GM19467 (cell line): ENCODE results near the gene CCDC187.
A peak's percentile ranks its signal among the peaks of the same experiment; 100 is the strongest.
"Not testable (repeated sequence)": the region's sequence is repeated elsewhere in the genome, so short reads cannot be mapped to it uniquely, and the experiment has no call there.

Experiments used
- ATAC-seq: cut with Tn5 transposase; IDR thresholded peaks from one replicate; pipeline ENCODE4 v1.9.1; 2021; ENCODE audit warnings: mild to moderate bottlenecking, moderate library complexity; ENCODE audit not compliant: unreplicated experiment

CCDC187 gene

DNA sequence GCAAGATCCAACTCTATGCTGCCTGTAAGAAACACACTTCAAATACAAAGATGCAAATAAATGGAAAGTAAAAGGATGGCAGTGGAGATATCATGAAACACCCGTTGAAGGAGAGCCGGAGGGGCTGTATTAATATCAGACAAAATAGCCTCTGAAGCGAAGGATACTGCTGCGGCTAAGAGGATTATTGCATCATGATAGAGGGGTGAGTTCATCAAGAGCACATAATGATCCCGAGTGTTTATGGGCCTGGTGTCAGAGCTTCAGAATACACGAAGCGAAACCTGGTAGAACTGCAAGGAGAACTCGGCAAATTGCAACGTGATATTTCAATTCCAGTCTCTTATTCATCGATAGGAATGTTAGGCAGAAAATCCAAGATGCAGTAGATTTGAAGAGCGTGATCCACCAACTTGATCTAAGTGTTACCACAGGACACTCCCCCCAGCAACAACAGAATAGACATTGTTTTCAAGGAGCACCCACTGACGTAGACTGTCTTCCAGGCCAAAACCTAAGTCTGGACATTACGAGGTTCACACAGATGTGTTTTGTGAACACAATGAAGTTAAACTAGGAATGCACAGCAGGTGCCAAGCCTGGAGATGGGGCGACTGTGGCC is 30.5 kb downstream of the CCDC187 start:
- no peak for ATAC-seq

GRCh38 chr9:136270173-136270705 is 33.7 kb downstream of the CCDC187 start:
- no peak for ATAC-seq

DNA sequence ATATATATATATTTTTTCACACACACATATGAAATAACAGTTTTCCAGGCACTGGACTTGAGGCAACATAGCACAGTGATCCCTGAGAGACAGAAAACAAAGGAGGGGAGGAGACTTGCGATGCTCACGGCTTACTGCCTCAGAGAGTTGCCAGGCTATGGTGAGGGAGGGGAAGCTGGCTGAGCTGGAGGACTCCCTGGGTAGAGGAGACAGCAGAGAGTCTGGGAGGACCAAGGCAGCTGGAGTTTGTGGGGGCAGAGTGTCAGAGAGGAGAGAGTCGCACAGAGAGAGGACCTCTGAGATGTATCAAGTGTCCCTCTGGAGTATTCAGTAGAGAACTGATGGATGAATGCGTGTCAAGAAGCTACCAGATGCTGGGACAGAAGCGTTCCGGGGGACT is 35.2 kb downstream of the CCDC187 start:
- no peak for ATAC-seq

DNA sequence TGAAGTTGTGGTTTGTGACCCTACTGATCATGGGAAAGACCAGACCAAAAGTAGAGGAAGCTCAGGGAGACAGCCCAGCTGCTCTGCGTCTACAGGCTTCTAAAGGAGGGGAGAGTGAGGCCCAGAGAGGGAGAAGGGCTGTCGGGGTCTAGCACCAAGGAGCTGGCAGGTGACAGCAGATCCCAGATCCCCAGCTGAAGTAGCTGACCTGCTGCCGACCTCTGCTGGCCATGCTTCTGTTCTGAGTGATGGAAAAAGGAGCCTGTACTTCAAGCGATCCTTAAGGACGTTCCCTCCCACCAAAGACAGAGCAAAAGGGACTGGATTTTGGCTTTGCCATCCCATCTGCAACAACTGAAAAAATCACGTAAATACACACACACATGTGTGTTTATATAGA is 35.6 kb downstream of the CCDC187 start:
- no peak for ATAC-seq

DNA sequence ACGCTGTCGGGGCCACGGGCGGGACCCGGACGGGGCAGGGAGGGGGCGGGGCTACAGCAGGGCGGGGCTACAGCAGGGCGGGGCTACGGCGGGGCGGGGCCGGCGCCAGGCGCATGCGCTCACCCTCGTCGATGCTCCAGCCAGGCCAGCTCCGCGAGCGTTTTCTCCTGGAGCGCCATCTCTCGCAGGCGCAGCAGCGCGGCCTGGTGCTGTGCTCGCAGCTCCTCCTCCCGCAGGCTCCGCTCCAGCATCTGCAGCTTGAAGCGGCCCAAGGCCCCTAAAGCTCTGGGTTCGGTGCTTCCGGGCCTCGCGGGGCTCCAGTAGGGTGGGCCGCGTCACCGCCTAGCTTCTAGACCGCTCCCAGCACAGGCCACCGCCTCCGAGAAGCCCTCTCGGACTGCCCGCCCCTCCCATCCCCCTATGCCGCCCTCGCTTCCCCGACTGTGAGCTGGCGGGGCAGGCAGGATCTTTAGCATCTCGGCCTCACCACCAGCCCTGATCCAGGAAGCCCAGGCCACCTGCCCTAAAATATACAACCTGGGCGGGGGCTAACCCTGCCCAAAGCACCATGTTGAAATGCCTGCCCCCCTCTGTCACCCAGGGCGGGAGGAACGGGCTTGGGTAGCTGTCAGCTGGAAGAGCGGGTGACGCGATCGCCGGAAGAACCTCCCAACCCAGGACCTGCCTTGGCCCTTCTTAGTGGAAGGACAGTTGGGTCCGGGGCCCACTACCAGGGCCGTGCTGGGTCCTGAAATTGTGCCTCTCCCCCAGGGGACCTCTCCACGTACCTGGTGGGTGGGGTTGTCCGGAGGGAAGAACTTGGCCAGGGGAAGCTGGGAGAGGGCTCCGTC is 36.4 kb downstream of the CCDC187 start:
- peak; percentile 61 for ATAC-seq

DNA sequence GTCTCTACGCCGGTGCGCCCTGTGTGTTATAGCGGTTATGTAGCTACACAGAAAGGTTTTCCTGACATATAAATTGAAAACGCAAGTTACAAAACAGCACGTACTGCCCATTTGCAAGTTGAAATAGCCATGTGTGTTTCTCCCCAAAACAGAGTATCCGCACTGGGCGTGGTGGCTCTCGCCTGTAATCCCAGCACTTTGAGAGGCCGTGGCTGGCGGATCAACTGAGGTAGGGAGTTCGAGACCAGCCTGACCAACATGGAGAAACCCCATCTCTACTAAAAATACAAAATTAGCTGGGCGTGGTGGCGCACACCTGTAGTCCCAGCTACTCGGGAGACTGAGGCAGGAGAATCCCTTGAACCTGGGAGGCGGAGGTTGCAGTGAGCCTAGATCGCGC is 37.3 kb downstream of the CCDC187 start:
- ATAC-seq: not testable (repeated sequence)

DNA sequence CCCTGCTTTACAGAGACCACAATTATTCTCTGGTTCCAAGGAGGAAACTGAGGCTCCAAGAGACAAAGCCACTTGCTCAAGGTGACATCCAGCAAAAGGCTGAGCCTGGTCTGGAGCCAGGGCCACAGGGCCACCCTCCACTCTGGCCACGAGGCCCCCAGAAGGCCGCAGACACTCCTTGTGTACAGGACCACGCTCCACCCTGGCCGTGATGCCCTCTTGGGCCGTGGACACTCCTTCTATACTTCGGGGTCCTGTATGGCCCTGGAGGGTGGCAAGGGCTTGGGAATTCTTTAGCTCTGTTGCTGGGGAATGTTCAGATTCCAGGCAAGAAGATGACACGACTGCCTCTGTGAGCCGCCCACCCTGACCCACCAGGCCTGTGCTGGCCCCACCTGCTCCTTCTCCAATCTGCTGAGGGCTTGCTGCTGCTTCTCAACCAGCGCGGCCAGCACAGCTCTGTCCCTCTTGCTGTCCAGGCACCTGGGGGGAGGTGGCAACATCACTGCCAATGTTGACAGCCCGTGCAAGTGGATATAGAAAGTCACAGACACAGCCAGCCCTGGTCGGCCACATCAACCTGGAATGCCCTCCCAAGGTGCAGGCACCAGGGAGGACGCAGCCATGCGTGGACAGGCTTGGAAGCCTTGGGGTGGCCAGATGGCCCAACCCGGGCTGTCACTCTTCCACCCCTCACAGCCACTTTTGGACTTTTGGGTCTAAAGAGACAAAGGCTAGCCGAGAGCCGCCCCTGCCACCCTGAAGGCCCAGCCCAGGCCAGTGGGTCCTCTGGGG is 38.1 kb downstream of the CCDC187 start:
- ATAC-seq: no peak

DNA sequence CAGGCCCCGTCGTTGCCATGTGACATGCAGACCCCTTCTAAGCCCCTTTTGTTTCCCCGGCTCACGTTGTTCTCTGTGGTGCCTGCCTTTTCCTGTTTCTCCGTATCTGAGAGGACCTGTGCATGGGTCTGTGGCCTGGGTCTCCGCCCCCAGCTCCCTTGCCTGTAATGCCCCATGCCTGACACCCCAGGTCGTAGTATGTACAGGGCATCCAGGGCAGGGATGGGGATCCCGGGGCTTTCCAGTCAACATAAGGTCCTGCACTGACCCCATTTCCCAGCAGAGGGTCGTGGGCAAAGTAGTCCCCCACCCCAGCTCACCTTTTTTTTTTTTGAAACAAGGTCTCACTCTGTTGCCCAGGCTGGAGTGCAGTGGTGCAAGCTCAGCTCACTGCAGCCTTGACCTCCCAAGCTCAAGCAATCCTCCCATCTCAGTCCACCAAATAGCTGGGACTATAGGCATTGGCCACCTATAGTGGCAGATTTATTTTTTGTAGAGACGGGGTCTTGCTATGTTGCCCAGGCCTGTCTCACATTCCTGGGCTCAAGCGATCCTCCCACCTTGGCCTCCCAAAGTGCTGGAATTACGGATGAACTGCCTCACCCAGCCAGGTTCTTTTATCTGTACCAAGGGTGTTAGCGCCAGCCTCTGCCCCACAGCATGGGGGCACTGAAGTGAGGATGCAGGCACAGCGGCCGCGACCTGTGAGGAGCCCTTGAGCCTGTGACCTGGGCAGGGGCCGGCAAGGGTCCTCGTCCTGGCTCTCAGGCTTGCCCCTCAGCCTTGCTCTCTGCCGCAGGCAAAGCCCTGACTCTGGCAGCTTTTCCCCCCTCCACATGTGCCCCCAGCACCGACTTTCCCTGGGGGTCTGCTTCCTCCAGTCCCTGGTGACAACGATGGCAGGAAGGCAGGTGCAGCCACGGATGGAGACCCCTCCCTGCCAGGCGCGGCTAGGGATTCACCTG is 39.2 kb downstream of the CCDC187 start:
- no peak for ATAC-seq

DNA sequence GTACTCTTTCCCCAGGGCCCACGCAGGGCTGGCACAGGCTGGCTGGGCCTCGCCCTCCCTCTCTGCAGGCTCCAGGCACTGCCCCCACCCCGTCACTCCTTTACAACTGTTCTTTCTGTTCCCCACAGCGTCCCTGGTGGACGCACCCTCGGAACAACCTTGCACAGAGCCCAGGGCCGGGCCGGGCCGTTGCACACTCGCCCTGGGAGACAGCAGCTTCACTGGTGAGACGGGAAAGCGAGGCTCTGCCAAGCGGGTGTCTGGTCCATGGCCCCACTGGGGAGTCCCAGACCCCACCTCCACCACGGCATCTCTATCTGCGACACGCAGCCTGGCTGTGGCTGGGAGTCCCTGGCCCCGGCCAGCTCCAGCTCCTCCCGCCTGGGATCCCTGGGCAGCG is 39.9 kb downstream of the CCDC187 start:
- no peak for ATAC-seq

GRCh38 chr9:136262671-136263178 is 41.2 kb downstream of the CCDC187 start:
- no peak for ATAC-seq

- ATAC-seq: no peak
These were observed 42.0 kb downstream of the CCDC187 start for GRCh38 chr9:136261686-136262430.

GRCh38 chr9:136260936-136261472 is 42.9 kb downstream of the CCDC187 start:
- no peak for ATAC-seq

- no peak for ATAC-seq
These were observed 43.4 kb downstream of the CCDC187 start for GRCh38 chr9:136260521-136260920.

DNA sequence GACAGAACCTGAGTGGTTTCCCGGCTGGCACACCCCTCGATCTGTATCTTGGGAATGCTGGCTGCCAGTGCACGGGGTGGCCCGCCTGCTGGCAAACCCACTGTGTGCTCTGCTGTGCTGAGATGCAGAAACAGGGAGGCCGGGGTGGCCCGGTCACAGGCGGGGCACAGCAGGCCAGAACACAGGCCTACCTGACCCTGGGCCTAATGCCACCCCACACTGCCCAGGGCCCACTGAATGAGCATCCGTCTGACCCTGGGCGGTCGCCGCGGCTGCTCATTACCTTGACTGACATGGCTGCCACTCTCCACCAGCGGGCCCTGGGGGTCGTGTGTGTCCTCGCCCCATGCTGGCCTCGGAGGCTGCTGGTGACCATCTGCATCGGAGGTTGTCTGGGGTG is 44.1 kb downstream of the CCDC187 start:
- ATAC-seq: no peak

DNA sequence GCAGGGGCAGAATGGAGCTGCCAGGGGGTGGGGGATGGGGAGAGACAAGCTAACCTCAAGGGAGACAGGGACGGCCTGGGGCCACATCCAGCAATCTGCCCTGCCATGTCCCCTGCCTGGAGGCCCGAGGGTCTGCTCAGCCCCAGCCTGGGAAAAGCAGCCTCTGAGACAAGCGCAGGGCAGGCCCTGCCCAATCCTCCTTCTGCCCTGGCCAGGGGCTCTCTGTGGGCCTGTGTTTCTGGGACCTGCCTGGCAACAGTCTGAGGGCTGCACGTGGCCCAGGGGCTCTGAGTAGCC is 44.4 kb downstream of the CCDC187 start:
- ATAC-seq: no peak

DNA sequence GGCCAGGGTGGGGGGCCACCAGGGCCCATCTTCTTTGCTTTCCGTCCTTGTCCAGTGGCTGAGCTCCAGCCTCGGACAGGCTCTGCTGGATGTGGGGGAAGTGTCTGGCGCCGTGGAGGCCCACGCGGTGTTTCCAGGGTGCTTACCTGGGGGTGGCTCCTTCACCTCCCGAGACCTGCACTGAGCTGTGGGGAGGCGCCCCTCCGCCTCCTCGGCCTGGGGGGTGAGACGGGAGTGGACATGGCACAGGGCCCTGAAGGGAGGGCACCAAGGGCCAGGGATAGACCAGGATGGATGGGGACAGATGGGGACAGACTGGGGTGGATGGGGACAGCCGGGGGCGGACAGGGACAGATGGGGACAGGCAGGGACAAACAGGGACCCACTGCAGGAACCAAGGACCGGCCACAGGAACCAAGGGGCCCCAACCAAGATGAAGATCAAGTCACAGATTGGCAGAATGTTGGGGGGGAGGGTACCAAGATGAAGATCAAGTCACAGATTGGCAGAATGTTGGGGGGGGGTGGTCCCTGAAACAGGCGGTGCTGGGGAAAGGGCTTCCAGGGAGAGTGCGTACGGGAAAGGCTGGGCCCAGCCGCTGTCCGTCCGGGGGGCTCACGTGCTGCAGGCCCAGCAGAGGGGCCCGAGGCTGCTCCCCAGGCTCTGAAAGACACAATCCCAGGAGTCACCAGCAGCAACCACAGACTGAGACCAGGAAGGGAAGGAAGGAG is 44.9 kb downstream of the CCDC187 start:
- no peak for ATAC-seq

DNA sequence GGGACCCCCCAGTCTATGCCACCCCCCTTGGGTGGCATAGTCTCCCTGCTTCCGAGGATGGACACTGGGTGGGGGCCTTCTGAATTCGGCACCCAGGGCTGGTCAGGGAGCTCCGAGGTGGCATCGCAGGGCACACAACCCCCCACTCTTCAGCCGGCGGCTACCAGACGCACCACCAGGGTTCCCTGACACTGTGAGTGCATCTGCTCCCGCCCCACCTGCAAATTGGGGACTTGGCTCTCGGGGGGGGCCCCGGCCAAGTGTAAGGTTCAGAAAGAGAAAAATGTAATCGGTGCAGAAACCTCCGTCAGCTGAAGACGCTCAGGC is 45.6 kb downstream of the CCDC187 start:
- ATAC-seq: no peak

DNA sequence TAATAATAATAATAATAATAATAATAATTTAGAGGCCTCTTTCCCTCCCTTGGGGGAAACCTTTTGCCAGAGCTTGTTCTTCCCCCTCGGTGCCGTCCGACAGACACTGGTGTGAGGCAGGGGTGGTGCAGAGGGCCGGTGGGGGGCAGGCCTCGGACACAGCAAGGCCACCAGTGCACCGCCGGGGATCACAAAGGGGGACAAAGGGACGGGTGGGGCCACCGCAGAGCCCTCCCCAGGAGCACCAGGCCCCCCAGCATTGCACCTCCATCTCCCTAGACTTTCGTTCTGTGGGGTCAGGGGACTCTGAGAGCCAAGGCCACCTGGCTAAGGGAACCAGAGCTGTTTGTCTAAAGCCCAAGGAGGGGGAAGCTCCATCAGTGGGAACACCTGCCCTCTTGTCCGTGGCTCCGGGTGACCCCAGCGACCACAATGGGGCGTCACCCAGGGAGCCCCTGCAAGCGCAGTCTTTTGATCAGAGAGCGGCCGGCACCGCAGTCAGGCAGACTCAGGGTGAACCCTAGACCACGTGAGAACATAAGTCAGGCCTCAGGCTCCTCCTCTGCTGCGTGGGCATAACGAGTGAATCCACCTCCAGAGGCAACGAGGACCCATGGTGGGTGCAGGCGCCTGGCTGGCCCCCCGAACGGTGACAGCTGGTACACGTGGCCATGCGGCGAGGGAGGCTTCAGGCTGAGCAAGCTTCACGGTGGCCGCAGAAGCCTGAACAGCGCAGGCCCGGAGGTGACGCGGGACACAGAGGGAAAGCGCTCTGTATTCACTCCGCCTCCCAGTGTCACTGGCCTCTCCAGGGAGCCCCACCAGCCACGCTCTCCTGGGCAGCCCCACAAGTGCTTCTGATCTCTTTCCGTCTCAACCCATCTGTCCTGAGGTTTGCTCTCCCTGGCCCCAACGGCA is 46.3 kb downstream of the CCDC187 start:
- ATAC-seq: no peak
